Caco-2 (cell line): ENCODE data around the gene ATP6V1F. TPM values are rescaled to one million over a fixed set of nuclear protein-coding genes. Genes with fewer than 3 reads are reported as not detected.

Experiments
- BruUV-seq: library from RNA; stranded (reverse); fragments of 400-500 nt; replicated peaks from 2 replicates; lab custom pipeline; 2021; lab: Mats Ljungman, UMichigan
- CTCF ChIA-PET: fragments of 300-600 bp; sonication (Branson Sonifier 250); formaldehyde crosslinking; loops from one replicate; lab custom pipeline; 2022; ENCODE audit warnings: antibody characterized with exemption; lab: Charles Lee
- POLR2A ChIA-PET: fragments of 300-600 bp; sonication (Branson Sonifier 250); formaldehyde crosslinking; loops from one replicate; lab custom pipeline; 2022; ENCODE audit warnings: antibody characterized with exemption; lab: Charles Lee
- DNase-seq, 2 experiments: peaks; one replicate each; pipeline versions ENCODE4 v3.0.0 to v3.0.0-alpha.2; 2020 to 2022
- H3K27me3 ChIP-seq: replicated peaks from 2 replicates; pipeline ENCODE4 v1.6.0; 2011; ENCODE audit warnings: low read length; ENCODE audit not compliant: control insufficient read depth, insufficient read depth
- H3K36me3 ChIP-seq: 2 replicates; pipeline ENCODE4 v1.5.1; 2011; ENCODE audit warnings: low read length; ENCODE audit not compliant: control insufficient read depth, insufficient read depth
- H3K4me1 ChIP-seq: fragments of 250-450 bp; sonication (Bioruptor Pico); 2 replicates; pipeline ENCODE4 v1.5.1; 2020; ENCODE audit warnings: mild to moderate bottlenecking
- H3K4me3 ChIP-seq: 2 replicates; pipeline ENCODE4 v1.5.1; 2011; ENCODE audit warnings: low read depth, mild to moderate bottlenecking, control low read depth, low read length
- H3K9me3 ChIP-seq: fragments of 250-450 bp; sonication (Bioruptor Pico); 2 replicates; pipeline ENCODE4 v1.5.1; 2020; ENCODE audit warnings: mild to moderate bottlenecking, moderate library complexity
- H3K27ac Mint-ChIP-seq: one replicate; pipeline ENCODE4 v1.8.0; 2022; ENCODE audit warnings: mixed read lengths; ENCODE audit not compliant: unreplicated experiment
- H3K27me3 Mint-ChIP-seq: one replicate; pipeline ENCODE4 v1.8.0; 2022; ENCODE audit warnings: mixed read lengths; ENCODE audit not compliant: insufficient read depth, unreplicated experiment
- H3K36me3 Mint-ChIP-seq: one replicate; pipeline ENCODE4 v1.8.0; 2022; ENCODE audit warnings: mild to moderate bottlenecking, mixed read lengths; ENCODE audit not compliant: insufficient read depth, unreplicated experiment
- H3K4me1 Mint-ChIP-seq: one replicate; pipeline ENCODE4 v1.8.0; 2022; ENCODE audit warnings: low read depth, mixed read lengths; ENCODE audit not compliant: unreplicated experiment
- H3K4me3 Mint-ChIP-seq: one replicate; pipeline ENCODE4 v1.8.0; 2022; ENCODE audit warnings: mild to moderate bottlenecking, moderate library complexity, mixed read lengths; ENCODE audit not compliant: unreplicated experiment
- H3K9me3 Mint-ChIP-seq: one replicate; pipeline ENCODE4 v1.8.0; 2022; ENCODE audit warnings: mixed read lengths; ENCODE audit not compliant: unreplicated experiment
- CTCF ChIP-seq, 2 experiments: fragments of 200-600 bp in 1 of 2; IDR thresholded peaks; 1 replicate in 1 of 2; 2 replicates in 1 of 2; pipeline versions ENCODE4 v1.5.1 to v1.8.0; 2011 to 2022; ENCODE audit warnings: antibody characterized with exemption in 1 of 2, control low read depth in 1 of 2, inconsistent platforms in 1 of 2, low read depth in 1 of 2, low read length in 1 of 2, mild to moderate bottlenecking in 1 of 2, moderate library complexity in 1 of 2; ENCODE audit not compliant: insufficient read depth in 1 of 2, severe bottlenecking in 1 of 2, unreplicated experiment in 1 of 2
- intact Hi-C: fragments of 100-400 bp; cut with micrococcal nuclease; formaldehyde crosslinking; loops from one replicate; pipeline ENCODE4 v1.10.0; 2022; ENCODE audit not compliant: unreplicated experiment
- total RNA-seq: library from RNA; stranded (reverse); gene quantifications from 2 replicates; pipeline ENCODE4 v1.2.3, GENCODE V29; 2022

ATP6V1F gene
- total RNA-seq, 1 experiment from 2014 or later: 162 TPM

- H3K27me3 ChIP-seq: no peaks in the 10 kb centered on the region
- no peaks in the 10 kb centered on the region for H3K4me1 ChIP-seq
- no peak overlapping the region for H3K27ac Mint-ChIP-seq
- TF ChIP-seq CTCF (IDR thresholded peaks at IDR 0.05; ENCODE audit: insufficient read depth in 1 of 2, low read depth in 1 of 2, low read length in 1 of 2, severe bottlenecking in 1 of 2, unreplicated experiment in 1 of 2): no peak
- no peaks in the 10 kb centered on the region for H3K4me1 Mint-ChIP-seq
- H3K9me3 ChIP-seq: no peaks in the 10 kb centered on the region
- no TSS peak for BruUV-seq
- no peaks in the 10 kb centered on the region for H3K27me3 Mint-ChIP-seq
- intact Hi-C loops: no loop called here
- no peak for DNase-seq
- no peaks in the 10 kb centered on the region for H3K9me3 Mint-ChIP-seq
- POLR2A ChIA-PET: interaction anchor here (1.3 kb wide), 1 partner anchor 13 kb away, joined by 3 read pairs; the partner anchor contains the start of gene ATP6V1F
- no peak overlapping the region for H3K4me3 Mint-ChIP-seq
- CTCF ChIA-PET: interaction anchor here (1.4 kb wide), 1 partner anchor 13 kb away, joined by 3 read pairs; the partner anchor contains the start of gene ATP6V1F
- no peak overlapping the region for H3K4me3 ChIP-seq
- H3K36me3 ChIP-seq: no peaks in the 10 kb centered on the region; the same call in 1 of the 2 replicates
- H3K36me3 Mint-ChIP-seq: peaks cover 40% of the 10 kb centered on the region
Measured at GRCh38 chr7:128849804-128850490, 12.7 kb upstream of the ATP6V1F start.

- DNase-seq: no peak
- H3K27me3 Mint-ChIP-seq: no peaks in the 10 kb centered on the region
- no peak overlapping the region for H3K27ac Mint-ChIP-seq
- no TSS peak for BruUV-seq
- intact Hi-C loops: no loop called here
- no peaks in the 10 kb centered on the region for H3K9me3 Mint-ChIP-seq
- ChIA-PET CTCF (no interaction called here), POLR2A (no interaction called here)
- H3K36me3 Mint-ChIP-seq: peaks cover 39% of the 10 kb centered on the region
- Histone ChIP-seq H3K27me3 (no peaks in the 10 kb centered on the region), H3K4me3 (no peak overlapping the region), H3K9me3 (no peaks in the 10 kb centered on the region), H3K36me3 (no peaks in the 10 kb centered on the region; the same call in 1 of the 2 replicates), H3K4me1 (no peaks in the 10 kb centered on the region)
- no peaks in the 10 kb centered on the region for H3K4me1 Mint-ChIP-seq
- no peak overlapping the region for H3K4me3 Mint-ChIP-seq
- no peak for TF ChIP-seq CTCF (IDR thresholded peaks at IDR 0.05; ENCODE audit: insufficient read depth in 1 of 2, low read depth in 1 of 2, low read length in 1 of 2, severe bottlenecking in 1 of 2, unreplicated experiment in 1 of 2)
Measured at GRCh38 chr7:128852537-128853254, 10.0 kb upstream of the ATP6V1F start.

GRCh38 chr7:128853799-128854198 lies 8.9 kb upstream of the ATP6V1F start:
- no peak for TF ChIP-seq CTCF (IDR thresholded peaks at IDR 0.05; ENCODE audit: insufficient read depth in 1 of 2, low read depth in 1 of 2, low read length in 1 of 2, severe bottlenecking in 1 of 2, unreplicated experiment in 1 of 2)
- H3K9me3 ChIP-seq: no peaks in the 10 kb centered on the region
- no peaks in the 10 kb centered on the region for H3K9me3 Mint-ChIP-seq
- BruUV-seq: no TSS peak
- no peaks in the 10 kb centered on the region for H3K27me3 ChIP-seq
- H3K36me3 Mint-ChIP-seq: peaks cover 33% of the 10 kb centered on the region
- H3K4me1 Mint-ChIP-seq: no peaks in the 10 kb centered on the region
- H3K36me3 ChIP-seq: no peaks in the 10 kb centered on the region; the same call in 1 of the 2 replicates
- ChIA-PET POLR2A (no interaction called here), CTCF (no interaction called here)
- intact Hi-C loops: no loop called here
- H3K27me3 Mint-ChIP-seq: no peaks in the 10 kb centered on the region
- no peak for DNase-seq
- H3K27ac Mint-ChIP-seq: no peak overlapping the region
- H3K4me3 Mint-ChIP-seq: no peak overlapping the region
- no peaks in the 10 kb centered on the region for H3K4me1 ChIP-seq
- H3K4me3 ChIP-seq: no peak overlapping the region
